Testis (tissue), 2 donors: ENCODE results near the gene URB1.

Experiments used
- CTCF ChIP-seq, 3 experiments: fragments of 450-650 bp in 2 of 3; fragments of 200-600 bp in 1 of 3; sonication (generic) in 1 of 3; IDR thresholded peaks; one replicate each; pipeline ENCODE4 v1.5.1; 2016 to 2019; ENCODE audit warnings: antibody characterized with exemption in 3 of 3, mild to moderate bottlenecking in 2 of 3, moderate library complexity in 1 of 3
- POLR2A ChIP-seq: fragments of 450-650 bp; IDR thresholded peaks from one replicate; pipeline ENCODE4 v1.6.1; 2017; ENCODE audit warnings: antibody characterized with exemption, mild to moderate bottlenecking, moderate library complexity

GRCh38 chr21:32392880-32393676 is at the start of gene URB1:
- TF ChIP-seq CTCF (IDR thresholded peaks at IDR 0.05): no peak
- TF ChIP-seq POLR2A: peak; percentile 15
